ENCODE results near the gene SRSF9. TPM values are rescaled to one million over a fixed set of nuclear protein-coding genes. Genes with fewer than 3 reads are reported as not detected.

Gene SRSF9
- polyA plus RNA-seq, 1 experiment: 154 TPM

DNA sequence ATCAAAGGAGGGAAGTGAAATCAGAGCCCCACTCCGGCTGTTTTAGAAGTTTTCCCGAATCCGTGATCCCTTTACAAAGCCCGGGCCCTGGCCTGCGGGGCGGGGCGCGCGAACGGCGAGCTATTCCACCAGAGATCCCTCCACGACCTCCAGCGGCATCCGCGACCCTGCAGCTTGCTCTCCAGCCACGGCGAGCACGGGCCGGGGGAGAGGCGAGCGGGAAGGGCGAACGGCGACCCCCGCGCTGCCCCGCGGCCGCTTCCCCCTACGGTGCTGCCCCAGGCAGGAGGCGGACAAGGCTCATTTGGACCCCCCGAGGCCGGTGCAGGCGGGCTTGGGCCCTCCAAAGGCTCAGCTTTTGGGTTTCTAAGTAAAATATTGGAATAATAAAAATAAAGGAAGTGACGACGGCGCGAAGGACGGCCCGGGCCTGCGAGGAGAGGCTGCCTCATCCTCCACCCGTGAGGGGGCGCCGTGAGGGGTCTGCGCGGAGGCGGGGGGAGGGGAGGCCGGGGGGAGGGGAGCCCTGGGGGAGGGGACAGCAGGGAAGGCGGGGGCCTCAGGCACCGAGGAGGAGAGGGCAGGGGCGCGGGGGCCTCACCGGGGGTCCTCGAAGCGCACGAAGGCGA, 613 bp downstream of the SRSF9 start:
- H3K4me3 ChIP-seq (ENCODE audit: low read depth, low read length): peak overlapping the region; percentile 93
- ChIA-PET CTCF (interaction anchor here (0.5 to 1.9 kb wide), 10 partner anchors 11 to 178 kb away, joined by 3 to 9 read pairs (median 4); partner anchors contain the start of gene SIRT4), POLR2A (interaction anchor here (0.7 to 1.8 kb wide), 5 partner anchors 11 to 889 kb away, joined by 3 to 6 read pairs (median 5); partner anchors contain the start of genes COQ5 and DYNLL1)
- DNase-seq (ENCODE audit: low read depth, low spot score): no peak
- H3K27ac ChIP-seq (ENCODE audit: low read depth, low read length): peak overlapping the region; percentile 75
- no peaks in the 10 kb centered on the region; the same call in 1 of the 2 replicates for H3K9me3 ChIP-seq (ENCODE audit: control insufficient read depth, insufficient read depth, low read length)
- TF ChIP-seq, protein P1, sequence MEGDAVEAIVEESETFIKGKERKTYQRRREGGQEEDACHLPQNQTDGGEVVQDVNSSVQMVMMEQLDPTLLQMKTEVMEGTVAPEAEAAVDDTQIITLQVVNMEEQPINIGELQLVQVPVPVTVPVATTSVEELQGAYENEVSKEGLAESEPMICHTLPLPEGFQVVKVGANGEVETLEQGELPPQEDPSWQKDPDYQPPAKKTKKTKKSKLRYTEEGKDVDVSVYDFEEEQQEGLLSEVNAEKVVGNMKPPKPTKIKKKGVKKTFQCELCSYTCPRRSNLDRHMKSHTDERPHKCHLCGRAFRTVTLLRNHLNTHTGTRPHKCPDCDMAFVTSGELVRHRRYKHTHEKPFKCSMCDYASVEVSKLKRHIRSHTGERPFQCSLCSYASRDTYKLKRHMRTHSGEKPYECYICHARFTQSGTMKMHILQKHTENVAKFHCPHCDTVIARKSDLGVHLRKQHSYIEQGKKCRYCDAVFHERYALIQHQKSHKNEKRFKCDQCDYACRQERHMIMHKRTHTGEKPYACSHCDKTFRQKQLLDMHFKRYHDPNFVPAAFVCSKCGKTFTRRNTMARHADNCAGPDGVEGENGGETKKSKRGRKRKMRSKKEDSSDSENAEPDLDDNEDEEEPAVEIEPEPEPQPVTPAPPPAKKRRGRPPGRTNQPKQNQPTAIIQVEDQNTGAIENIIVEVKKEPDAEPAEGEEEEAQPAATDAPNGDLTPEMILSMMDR (IDR thresholded peaks at IDR 0.05; ENCODE audit: low read depth, low read length): 0 out of 2 replicates have a peak, but pooled peaks have one; percentile 7
- H3K27me3 ChIP-seq (ENCODE audit: control insufficient read depth, insufficient read depth, low read length): no peaks in the 10 kb centered on the region

DNA sequence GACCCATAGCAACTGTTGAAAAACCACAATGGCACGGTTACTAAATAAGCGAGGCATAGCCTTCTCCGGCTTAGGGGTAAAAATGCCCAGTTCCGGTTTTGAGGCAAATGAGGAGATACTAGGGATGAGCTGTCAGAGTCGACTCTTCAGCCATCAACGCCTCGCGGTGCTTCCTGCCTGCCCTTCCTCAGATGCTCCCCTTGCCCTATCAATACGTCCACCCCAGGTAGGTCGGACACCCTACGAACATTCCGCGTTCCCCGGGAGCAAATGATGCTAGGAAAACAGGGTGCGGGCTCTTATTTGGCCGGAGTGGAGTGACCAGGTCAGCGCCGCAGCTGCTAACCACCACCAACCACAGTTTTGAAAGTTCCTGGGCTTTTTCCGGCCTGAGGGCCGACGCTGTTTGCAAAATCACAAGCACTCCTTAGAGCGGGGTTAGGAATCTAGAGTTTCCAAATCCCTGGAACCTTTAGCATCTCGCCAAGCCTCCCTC, 1.2 kb downstream of the SRSF9 start:
- DNase-seq (ENCODE audit: low read depth, low spot score): no peak
- POLR2A ChIA-PET: interaction anchor here (0.7 to 1.8 kb wide), 5 partner anchors 10 to 889 kb away, joined by 3 to 6 read pairs (median 5); partner anchors contain the start of genes COQ5 and DYNLL1
- peak overlapping the region; percentile 75 for H3K27ac ChIP-seq (ENCODE audit: low read depth, low read length)
- H3K4me3 ChIP-seq (ENCODE audit: low read depth, low read length): peak overlapping the region; percentile 93
- TF ChIP-seq, protein P1 (IDR thresholded peaks at IDR 0.05; ENCODE audit: low read depth, low read length): no peak
- H3K27me3 ChIP-seq (ENCODE audit: control insufficient read depth, insufficient read depth, low read length): no peaks in the 10 kb centered on the region
- CTCF ChIA-PET: interaction anchor here (0.5 to 1.9 kb wide), 9 partner anchors 11 to 226 kb away, joined by 3 to 9 read pairs (median 4); partner anchors contain the start of gene SIRT4
- no peaks in the 10 kb centered on the region; the same call in 1 of the 2 replicates for H3K9me3 ChIP-seq (ENCODE audit: control insufficient read depth, insufficient read depth, low read length)

DNA sequence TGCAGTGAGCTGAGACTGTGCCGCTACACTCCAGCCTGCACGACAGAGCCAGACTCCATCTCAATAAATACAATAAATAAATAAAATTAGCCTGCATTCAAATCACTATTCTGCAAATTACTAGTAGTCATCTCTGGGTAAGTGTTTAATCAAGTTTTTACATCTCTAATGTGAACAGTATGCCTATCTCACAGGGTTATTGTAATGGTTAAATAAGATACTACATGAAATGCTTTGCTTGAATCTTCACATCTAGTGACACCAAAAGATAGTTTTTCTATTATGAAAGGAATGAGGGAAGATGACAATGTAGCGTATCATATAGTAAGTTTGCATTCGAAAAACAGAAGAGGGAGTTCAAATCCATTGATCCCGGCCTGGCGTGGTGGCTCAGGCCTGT, 2.1 kb downstream of the SRSF9 start:
- POLR2A ChIA-PET: interaction anchor here (1.8 kb wide), 1 partner anchor 9 kb away, joined by 5 read pairs; no protein-coding TSS in a partner anchor

GRCh38 chr12:120466560-120467315, 2.8 kb downstream of the SRSF9 start:
- no peak for DNase-seq (ENCODE audit: low read depth, low spot score)
- ChIA-PET POLR2A (interaction anchor here (0.7 to 1.1 kb wide), 4 partner anchors 14 to 105 kb away, joined by 3 to 6 read pairs (median 4); no protein-coding TSS in a partner anchor), CTCF (interaction anchor here (0.6 to 2.4 kb wide), 14 partner anchors 8 to 950 kb away, joined by 3 to 10 read pairs (median 4); partner anchors contain the start of genes DYNLL1 and POP5)
- no peak overlapping the region for H3K4me3 ChIP-seq (ENCODE audit: low read depth, low read length)
- no peaks in the 10 kb centered on the region for H3K27me3 ChIP-seq (ENCODE audit: control insufficient read depth, insufficient read depth, low read length)
- TF ChIP-seq, protein P1 (IDR thresholded peaks at IDR 0.05; ENCODE audit: low read depth, low read length): peak; percentile 65
- peak overlapping the region; percentile 2 for H3K27ac ChIP-seq (ENCODE audit: low read depth, low read length)
- no peaks in the 10 kb centered on the region; the same call in 1 of the 2 replicates for H3K9me3 ChIP-seq (ENCODE audit: control insufficient read depth, insufficient read depth, low read length)

More for the DNA sequence above, 2.1 kb downstream of the SRSF9 start:
- DNase-seq (ENCODE audit: low read depth, low spot score): no peak
- TF ChIP-seq, protein P1 (IDR thresholded peaks at IDR 0.05; ENCODE audit: low read depth, low read length): no peak
- Histone ChIP-seq H3K9me3 (ENCODE audit: control insufficient read depth, insufficient read depth, low read length) (no peaks in the 10 kb centered on the region; the same call in 1 of the 2 replicates), H3K4me3 (ENCODE audit: low read depth, low read length) (no peak overlapping the region), H3K27me3 (ENCODE audit: control insufficient read depth, insufficient read depth, low read length) (no peaks in the 10 kb centered on the region), H3K27ac (ENCODE audit: low read depth, low read length) (no peak overlapping the region)
- CTCF ChIA-PET: interaction anchor here (0.6 to 2.4 kb wide), 9 partner anchors 7 to 225 kb away, joined by 3 to 10 read pairs (median 4); partner anchors contain the start of genes DYNLL1 and POP5
